Liver (tissue), 9 donors: Measurements from ENCODE around the gene SNAI3. TPM values are rescaled to one million over a fixed set of nuclear protein-coding genes. Genes with fewer than 3 reads are reported as not detected.

Source experiments
- DNase-seq: peaks from one replicate; pipeline ENCODE4 v3.0.0-alpha.2; 2017; ENCODE audit warnings: low spot score
- H3K27ac ChIP-seq, 2 donors: one replicate each; pipeline ENCODE4 v1.7.0; 2013; ENCODE audit warnings: inconsistent platforms in 2 of 2, low read length in 2 of 2, control low read depth in 1 of 2, low read depth in 1 of 2, mild to moderate bottlenecking in 1 of 2
- H3K27me3 ChIP-seq, 4 donors: one replicate each; pipeline versions ENCODE4 v1.6.1 to v1.7.0; 2013; ENCODE audit warnings: low read length in 3 of 4, inconsistent platforms in 1 of 4, mild to moderate bottlenecking in 1 of 4, moderate library complexity in 1 of 4; ENCODE audit not compliant: control insufficient read depth in 4 of 4, insufficient read depth in 4 of 4
- H3K36me3 ChIP-seq, 4 donors: one replicate each; pipeline versions ENCODE4 v1.6.1 to v1.7.0; 2013; ENCODE audit warnings: low read length in 3 of 4, mild to moderate bottlenecking in 3 of 4, low read depth in 1 of 4, moderate library complexity in 1 of 4; ENCODE audit not compliant: control insufficient read depth in 4 of 4, insufficient read depth in 3 of 4
- H3K4me1 ChIP-seq, 4 donors: one replicate each; pipeline versions ENCODE4 v1.6.1 to v1.7.0; 2013; ENCODE audit warnings: low read length in 3 of 4, mild to moderate bottlenecking in 3 of 4, moderate library complexity in 1 of 4; ENCODE audit not compliant: control insufficient read depth in 4 of 4, insufficient read depth in 4 of 4
- H3K4me3 ChIP-seq, 3 donors: one replicate each; pipeline versions ENCODE4 v1.6.1 to v1.7.0; 2013; ENCODE audit warnings: low read length in 3 of 3, control low read depth in 1 of 3, low read depth in 1 of 3, mild to moderate bottlenecking in 1 of 3
- H3K9ac ChIP-seq, 2 donors: one replicate each; pipeline ENCODE4 v1.7.0; 2013; ENCODE audit warnings: low read length in 2 of 2, mild to moderate bottlenecking in 2 of 2, moderate library complexity in 2 of 2, control low read depth in 1 of 2, low read depth in 1 of 2
- H3K9me3 ChIP-seq, 4 donors: one replicate each; pipeline versions ENCODE4 v1.6.1 to v1.7.0; 2013; ENCODE audit warnings: low read length in 3 of 4; ENCODE audit not compliant: control insufficient read depth in 4 of 4
- EGR1 ChIP-seq, 2 donors: IDR thresholded peaks; 2 replicates each; pipeline ENCODE4 v1.6.1; 2016 to 2018; ENCODE audit warnings: antibody characterized with exemption in 2 of 2, low read depth in 2 of 2
- FOXA1 ChIP-seq: IDR thresholded peaks from 2 replicates; pipeline ENCODE4 v1.6.1; 2016; ENCODE audit warnings: antibody characterized with exemption
- FOXA2 ChIP-seq: IDR thresholded peaks from 2 replicates; pipeline ENCODE4 v1.6.1; 2016; ENCODE audit warnings: antibody characterized with exemption
- GABPA ChIP-seq, 2 donors: IDR thresholded peaks in 1 of 2; conservative IDR thresholded peaks in 1 of 2; 2 replicates each; pipeline ENCODE4 v1.6.1; 2016; ENCODE audit warnings: antibody characterized with exemption in 2 of 2, mild to moderate bottlenecking in 1 of 2, moderate library complexity in 1 of 2
- HNF4G ChIP-seq: IDR thresholded peaks from 2 replicates; pipeline ENCODE4 v1.6.1; 2016; ENCODE audit warnings: antibody characterized with exemption
- JUND ChIP-seq, 2 donors: IDR thresholded peaks; 2 replicates each; pipeline ENCODE4 v1.6.1; 2016; ENCODE audit warnings: antibody characterized with exemption in 2 of 2
- RXRA ChIP-seq, 2 donors: IDR thresholded peaks; 2 replicates each; pipeline ENCODE4 v1.6.1; 2017 to 2018; ENCODE audit warnings: antibody characterized with exemption in 2 of 2, mild to moderate bottlenecking in 1 of 2
- SP1 ChIP-seq: IDR thresholded peaks from 2 replicates; pipeline ENCODE4 v1.6.1; 2018; ENCODE audit warnings: antibody characterized with exemption, mild to moderate bottlenecking
- TAF1 ChIP-seq: conservative IDR thresholded peaks from 2 replicates; pipeline ENCODE4 v1.6.1; 2016; ENCODE audit warnings: antibody characterized with exemption, mild to moderate bottlenecking
- YY1 ChIP-seq: IDR thresholded peaks from 2 replicates; pipeline ENCODE4 v1.6.1; 2016; ENCODE audit warnings: antibody characterized with exemption, mild to moderate bottlenecking
- WGBS: extraction: QIAGEN DNeasy Blood & Tissue Kit; methylation state at CpG from one replicate; pipeline ENCODE4 v1.1.7; 2013; 5-methylcytosine and 5-hydroxymethylcytosine counted together
- polyA plus RNA-seq, 2 donors: library from polyadenylated mRNA; stranded (reverse) in 1 of 2; unstranded in 1 of 2; fragments of 200-250 nt in 1 of 2; fragments of >200 nt in 1 of 2; fragmentation: Nextera tagmentation in 1 of 2; extraction: Ambion mirVana in 1 of 2; gene quantifications; one replicate each; pipeline versions ENCODE4 v1.2.1 to v1.2.3, GENCODE V29; 2013 to 2015
- total RNA-seq, 2 donors: library from RNA; depleted of rRNA; stranded (reverse); fragments of >200 nt; gene quantifications; one replicate each; pipeline ENCODE4 v1.2.3, GENCODE V29; 2014
- TF ChIP-seq, protein P1 (sequence below): IDR thresholded peaks from 2 replicates; pipeline ENCODE4 v1.6.1; 2016; ENCODE audit warnings: antibody characterized with exemption, mild to moderate bottlenecking
- TF ChIP-seq, protein P2 (sequence below): IDR thresholded peaks from 2 replicates; pipeline ENCODE4 v1.6.1; 2016; ENCODE audit warnings: antibody characterized with exemption
- TF ChIP-seq, protein P3 (sequence below): fragments of 150-350 bp; IDR thresholded peaks from 2 replicates; pipeline ENCODE4 v1.5.1; 2017; ENCODE audit warnings: improper control_type of control experiment, low read depth, low read length; ENCODE audit not compliant: missing input control
- TF ChIP-seq, protein P4 (sequence below): IDR thresholded peaks from 2 replicates; pipeline ENCODE4 v1.6.1; 2016; ENCODE audit warnings: antibody characterized with exemption
- TF ChIP-seq, protein P5 (sequence below): IDR thresholded peaks from 2 replicates; pipeline ENCODE4 v1.6.1; 2016; ENCODE audit warnings: antibody characterized with exemption
- donor health status: healthy.
- donor health status: healthy.
- donor health status: healthy.
- donor health status: healthy.
- donor health status: healthy.

SNAI3 gene
- total and polyA plus RNA-seq, 4 donors, result 0.05 to 0.48 (median 0.20) TPM

DNA sequence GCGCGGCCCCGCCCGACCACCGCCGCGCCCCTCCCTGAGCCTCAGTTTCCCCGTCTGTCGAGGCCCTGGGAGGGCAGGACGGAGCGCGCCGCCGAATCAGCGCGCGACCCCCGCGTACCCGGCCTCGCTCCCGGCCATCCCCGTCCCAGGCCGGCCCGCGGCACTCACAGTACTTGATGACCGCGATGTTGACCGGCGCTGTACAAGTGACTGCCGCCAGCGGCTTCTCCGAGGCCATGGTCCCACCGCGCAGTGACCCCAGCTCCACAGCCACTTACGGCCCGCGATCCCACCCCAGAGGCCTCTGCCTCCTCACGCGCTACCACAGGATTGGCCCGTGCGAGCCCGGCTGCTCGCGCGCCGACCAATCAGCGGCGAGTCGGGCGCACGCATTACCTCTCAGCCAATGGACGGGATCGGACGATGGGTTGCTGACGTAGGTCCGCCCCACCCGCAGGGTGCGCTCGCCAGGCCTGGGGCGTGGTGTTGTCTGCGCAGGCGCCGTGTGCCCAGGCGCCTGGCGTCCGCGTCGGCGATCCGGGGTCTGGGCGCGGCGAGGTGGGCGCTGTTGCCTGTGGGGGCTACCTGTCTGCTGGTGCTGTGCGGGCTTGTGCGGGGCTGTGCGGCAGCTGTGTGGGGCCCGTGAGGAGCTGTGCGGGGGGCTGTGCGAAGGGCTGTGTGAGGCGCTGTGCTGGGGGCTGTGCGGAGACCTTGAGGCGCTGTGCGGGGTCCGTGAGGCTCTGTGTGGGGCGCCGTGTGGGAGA, 23.3 kb downstream of the SNAI3 start, which contains the start of gene MVD:
MVD (minus strand) TSS at position 249 of the 764 bp plus-strand sequence; CDS start at position 238, 11 bp downstream.
- TF ChIP-seq, protein P1, sequence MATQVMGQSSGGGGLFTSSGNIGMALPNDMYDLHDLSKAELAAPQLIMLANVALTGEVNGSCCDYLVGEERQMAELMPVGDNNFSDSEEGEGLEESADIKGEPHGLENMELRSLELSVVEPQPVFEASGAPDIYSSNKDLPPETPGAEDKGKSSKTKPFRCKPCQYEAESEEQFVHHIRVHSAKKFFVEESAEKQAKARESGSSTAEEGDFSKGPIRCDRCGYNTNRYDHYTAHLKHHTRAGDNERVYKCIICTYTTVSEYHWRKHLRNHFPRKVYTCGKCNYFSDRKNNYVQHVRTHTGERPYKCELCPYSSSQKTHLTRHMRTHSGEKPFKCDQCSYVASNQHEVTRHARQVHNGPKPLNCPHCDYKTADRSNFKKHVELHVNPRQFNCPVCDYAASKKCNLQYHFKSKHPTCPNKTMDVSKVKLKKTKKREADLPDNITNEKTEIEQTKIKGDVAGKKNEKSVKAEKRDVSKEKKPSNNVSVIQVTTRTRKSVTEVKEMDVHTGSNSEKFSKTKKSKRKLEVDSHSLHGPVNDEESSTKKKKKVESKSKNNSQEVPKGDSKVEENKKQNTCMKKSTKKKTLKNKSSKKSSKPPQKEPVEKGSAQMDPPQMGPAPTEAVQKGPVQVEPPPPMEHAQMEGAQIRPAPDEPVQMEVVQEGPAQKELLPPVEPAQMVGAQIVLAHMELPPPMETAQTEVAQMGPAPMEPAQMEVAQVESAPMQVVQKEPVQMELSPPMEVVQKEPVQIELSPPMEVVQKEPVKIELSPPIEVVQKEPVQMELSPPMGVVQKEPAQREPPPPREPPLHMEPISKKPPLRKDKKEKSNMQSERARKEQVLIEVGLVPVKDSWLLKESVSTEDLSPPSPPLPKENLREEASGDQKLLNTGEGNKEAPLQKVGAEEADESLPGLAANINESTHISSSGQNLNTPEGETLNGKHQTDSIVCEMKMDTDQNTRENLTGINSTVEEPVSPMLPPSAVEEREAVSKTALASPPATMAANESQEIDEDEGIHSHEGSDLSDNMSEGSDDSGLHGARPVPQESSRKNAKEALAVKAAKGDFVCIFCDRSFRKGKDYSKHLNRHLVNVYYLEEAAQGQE, result peak; percentile 84
- TF ChIP-seq JUND (IDR thresholded peaks at IDR 0.05), result no peak
- peak; percentile 91 for TF ChIP-seq SP1
- TF ChIP-seq RXRA (IDR thresholded peaks at IDR 0.05), result peak; percentile 85 to 93
- TF ChIP-seq, protein P2, sequence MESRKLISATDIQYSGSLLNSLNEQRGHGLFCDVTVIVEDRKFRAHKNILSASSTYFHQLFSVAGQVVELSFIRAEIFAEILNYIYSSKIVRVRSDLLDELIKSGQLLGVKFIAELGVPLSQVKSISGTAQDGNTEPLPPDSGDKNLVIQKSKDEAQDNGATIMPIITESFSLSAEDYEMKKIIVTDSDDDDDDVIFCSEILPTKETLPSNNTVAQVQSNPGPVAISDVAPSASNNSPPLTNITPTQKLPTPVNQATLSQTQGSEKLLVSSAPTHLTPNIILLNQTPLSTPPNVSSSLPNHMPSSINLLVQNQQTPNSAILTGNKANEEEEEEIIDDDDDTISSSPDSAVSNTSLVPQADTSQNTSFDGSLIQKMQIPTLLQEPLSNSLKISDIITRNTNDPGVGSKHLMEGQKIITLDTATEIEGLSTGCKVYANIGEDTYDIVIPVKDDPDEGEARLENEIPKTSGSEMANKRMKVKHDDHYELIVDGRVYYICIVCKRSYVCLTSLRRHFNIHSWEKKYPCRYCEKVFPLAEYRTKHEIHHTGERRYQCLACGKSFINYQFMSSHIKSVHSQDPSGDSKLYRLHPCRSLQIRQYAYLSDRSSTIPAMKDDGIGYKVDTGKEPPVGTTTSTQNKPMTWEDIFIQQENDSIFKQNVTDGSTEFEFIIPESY, result no peak
- TF ChIP-seq TAF1, result peak; percentile 63
- peak; percentile 93 for TF ChIP-seq YY1
- peak within 1 kb of the TSS; percentile 80 to 88 (median 85) for H3K4me3 ChIP-seq
- peak within 1 kb of the TSS; percentile 57 to 92 for H3K9ac ChIP-seq
- H3K27ac ChIP-seq, result peak within 1 kb of the TSS; percentile 96 to 97
- under 1% methylated on average over 88 of the region's 88 CpGs for WGBS
- no peaks in the 10 kb centered on the region for H3K9me3 ChIP-seq
- H3K36me3 ChIP-seq, result peaks cover 0 to 5% (median under 1%) of the 10 kb centered on the region in 4 donors
- peak; percentile 95 for DNase-seq
- H3K4me1 ChIP-seq, result peaks cover 8 to 38% (median 26%) of the 10 kb centered on the region in 4 donors
- H3K27me3 ChIP-seq, result no peaks in the 10 kb centered on the region

DNA sequence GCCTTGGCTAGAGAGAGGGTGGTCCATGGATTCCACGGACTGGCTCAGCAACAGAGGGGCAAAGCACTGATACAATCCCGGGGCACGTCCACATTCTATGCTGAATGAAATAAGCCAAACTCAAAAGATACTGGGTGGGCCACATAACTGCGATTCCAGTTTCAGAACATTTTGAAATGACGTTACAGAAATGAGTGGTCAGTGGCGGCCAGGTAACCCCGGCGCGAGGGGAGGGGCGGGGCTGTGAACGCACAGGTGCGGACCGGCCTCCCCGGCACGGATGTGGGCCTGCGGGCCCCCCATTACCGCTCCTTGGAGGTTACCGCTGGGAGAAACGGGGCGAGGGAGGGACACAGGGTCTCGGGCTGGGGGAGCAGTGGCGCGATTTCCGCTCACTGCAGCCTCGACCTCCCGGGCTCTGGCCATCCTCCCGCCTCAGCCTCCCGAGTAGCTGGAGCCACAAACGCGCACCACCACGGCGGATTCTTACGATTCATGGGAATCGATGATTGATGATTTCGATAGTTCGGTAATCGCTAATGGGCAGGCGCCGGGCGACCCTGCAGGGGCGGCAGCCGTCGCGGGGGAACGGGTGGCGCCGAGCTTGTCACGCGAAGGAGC, 24.0 kb downstream of the SNAI3 start:
- Histone ChIP-seq H3K4me1 (peaks cover 8 to 38% (median 26%) of the 10 kb centered on the region in 4 donors), H3K27me3 (no peaks in the 10 kb centered on the region), H3K4me3 (peak overlapping the region; percentile 79 to 88 (median 80)), H3K36me3 (peaks cover 0 to 5% (median 1%) of the 10 kb centered on the region in 4 donors), H3K9ac (peak overlapping the region; percentile 53 to 57), H3K9me3 (no peaks in the 10 kb centered on the region), H3K27ac (peak overlapping the region; percentile 96 to 97)
- DNase-seq, result no peak
- WGBS, result 2% methylated on average over 49 of the region's 49 CpGs
- TF ChIP-seq HNF4G (no peak), EGR1 (IDR thresholded peaks at IDR 0.05; ENCODE audit: low read depth in 2 of 2) (no peak), YY1 (no peak), JUND (IDR thresholded peaks at IDR 0.05) (no peak), FOXA2 (no peak), RXRA (IDR thresholded peaks at IDR 0.05) (no peak), FOXA1 (no peak), GABPA (IDR thresholded peaks at IDR 0.05 in 1 of 2, conservative IDR thresholded peaks at IDR 0.05 in 1 of 2) (no peak)
- TF ChIP-seq, protein P3, sequence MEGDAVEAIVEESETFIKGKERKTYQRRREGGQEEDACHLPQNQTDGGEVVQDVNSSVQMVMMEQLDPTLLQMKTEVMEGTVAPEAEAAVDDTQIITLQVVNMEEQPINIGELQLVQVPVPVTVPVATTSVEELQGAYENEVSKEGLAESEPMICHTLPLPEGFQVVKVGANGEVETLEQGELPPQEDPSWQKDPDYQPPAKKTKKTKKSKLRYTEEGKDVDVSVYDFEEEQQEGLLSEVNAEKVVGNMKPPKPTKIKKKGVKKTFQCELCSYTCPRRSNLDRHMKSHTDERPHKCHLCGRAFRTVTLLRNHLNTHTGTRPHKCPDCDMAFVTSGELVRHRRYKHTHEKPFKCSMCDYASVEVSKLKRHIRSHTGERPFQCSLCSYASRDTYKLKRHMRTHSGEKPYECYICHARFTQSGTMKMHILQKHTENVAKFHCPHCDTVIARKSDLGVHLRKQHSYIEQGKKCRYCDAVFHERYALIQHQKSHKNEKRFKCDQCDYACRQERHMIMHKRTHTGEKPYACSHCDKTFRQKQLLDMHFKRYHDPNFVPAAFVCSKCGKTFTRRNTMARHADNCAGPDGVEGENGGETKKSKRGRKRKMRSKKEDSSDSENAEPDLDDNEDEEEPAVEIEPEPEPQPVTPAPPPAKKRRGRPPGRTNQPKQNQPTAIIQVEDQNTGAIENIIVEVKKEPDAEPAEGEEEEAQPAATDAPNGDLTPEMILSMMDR, result no peak
- TF ChIP-seq, protein P1, result no peak
- TF ChIP-seq, protein P4, sequence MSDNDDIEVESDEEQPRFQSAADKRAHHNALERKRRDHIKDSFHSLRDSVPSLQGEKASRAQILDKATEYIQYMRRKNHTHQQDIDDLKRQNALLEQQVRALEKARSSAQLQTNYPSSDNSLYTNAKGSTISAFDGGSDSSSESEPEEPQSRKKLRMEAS, result no peak
- TF ChIP-seq, protein P2, result no peak
- TF ChIP-seq, protein P5, sequence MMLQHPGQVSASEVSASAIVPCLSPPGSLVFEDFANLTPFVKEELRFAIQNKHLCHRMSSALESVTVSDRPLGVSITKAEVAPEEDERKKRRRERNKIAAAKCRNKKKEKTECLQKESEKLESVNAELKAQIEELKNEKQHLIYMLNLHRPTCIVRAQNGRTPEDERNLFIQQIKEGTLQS, result no peak
